Breast epithelium (tissue), 4 donors: ENCODE data around the gene KCNA2. TPM values are rescaled to one million over a fixed set of nuclear protein-coding genes. Genes with fewer than 3 reads are reported as not detected.

Source experiments
- DNase-seq, 2 donors: peaks; one replicate each; pipeline ENCODE4 v3.0.0-alpha.2; 2019; ENCODE audit warnings: low spot score in 2 of 2
- H3K27ac ChIP-seq, 2 donors: fragments of 200-600 bp; sonication (generic) in 1 of 2; one replicate each; pipeline ENCODE4 v1.5.1; 2016 to 2019; ENCODE audit warnings: mild to moderate bottlenecking in 1 of 2
- H3K27me3 ChIP-seq, 2 donors: fragments of 200-600 bp; sonication (generic) in 1 of 2; one replicate each; pipeline versions ENCODE4 v1.5.1 to v1.6.0; 2017 to 2019; ENCODE audit warnings: control low read depth in 1 of 2, mild to moderate bottlenecking in 1 of 2
- H3K36me3 ChIP-seq: fragments of 200-600 bp; one replicate; pipeline ENCODE4 v1.5.1; 2019
- H3K4me1 ChIP-seq, 2 donors: fragments of 200-600 bp; sonication (generic); one replicate each; pipeline ENCODE4 v1.5.1; 2016 to 2019; ENCODE audit warnings: control low read depth in 1 of 2
- H3K4me3 ChIP-seq, 3 donors: fragments of 200-600 bp; sonication (generic); 1 replicate in 2 of 3; 2 replicates in 1 of 3; pipeline ENCODE4 v1.5.1; 2016 to 2019; ENCODE audit warnings: mild to moderate bottlenecking in 3 of 3, moderate library complexity in 2 of 3
- H3K9me3 ChIP-seq, 2 donors: fragments of 200-600 bp; sonication (generic) in 1 of 2; one replicate each; pipeline ENCODE4 v1.5.1; 2016 to 2019; ENCODE audit warnings: control low read depth in 1 of 2
- CTCF ChIP-seq, 3 donors: fragments of 450-650 bp; IDR thresholded peaks; one replicate each; pipeline ENCODE4 v1.5.1; 2016 to 2017; ENCODE audit warnings: antibody characterized with exemption in 3 of 3, mild to moderate bottlenecking in 3 of 3, moderate library complexity in 3 of 3
- POLR2A ChIP-seq: fragments of 450-650 bp; IDR thresholded peaks from one replicate; pipeline ENCODE4 v1.6.1; 2016; ENCODE audit warnings: antibody characterized with exemption, mild to moderate bottlenecking, moderate library complexity
- POLR2AphosphoS5 ChIP-seq, 3 donors: sonication (generic); formaldehyde crosslinking; IDR thresholded peaks; one replicate each; pipeline ENCODE4 v1.6.1; 2017; ENCODE audit warnings: antibody characterized with exemption in 3 of 3
- intact Hi-C: fragments of 100-400 bp; cut with DNase I; formaldehyde crosslinking; loops from one replicate; pipeline ENCODE4 v1.15.1; 2023; ENCODE audit warnings: low total_unique reads
- total RNA-seq, 3 donors: library from RNA; depleted of rRNA; stranded (reverse); fragments of >200 nt; gene quantifications; one replicate each; pipeline ENCODE4 v1.1.0, GENCODE V29; 2016

The KCNA2 gene
- total RNA-seq, 3 donors from 2014 or later: 0.33 to 13.8 (median 0.59) TPM

- Histone ChIP-seq H3K9me3 (no peaks in the 10 kb centered on the region), H3K4me3 (no peak overlapping the region), H3K27ac (no peak overlapping the region), H3K36me3 (no peaks in the 10 kb centered on the region), H3K4me1 (no peaks in the 10 kb centered on the region), H3K27me3 (no peaks in the 10 kb centered on the region)
- TF ChIP-seq CTCF (IDR thresholded peaks at IDR 0.05) (no peak), POLR2AphosphoS5 (IDR thresholded peaks at IDR 0.05) (no peak), POLR2A (no peak)
- DNase-seq: no peak
- intact Hi-C loops: loop anchor here (5.0 kb wide), 1 partner anchor 134 kb away; no protein-coding TSS in a partner anchor
Measured at GRCh38 chr1:110638058-110638457, 31.9 kb upstream of the KCNA2 start.

DNA sequence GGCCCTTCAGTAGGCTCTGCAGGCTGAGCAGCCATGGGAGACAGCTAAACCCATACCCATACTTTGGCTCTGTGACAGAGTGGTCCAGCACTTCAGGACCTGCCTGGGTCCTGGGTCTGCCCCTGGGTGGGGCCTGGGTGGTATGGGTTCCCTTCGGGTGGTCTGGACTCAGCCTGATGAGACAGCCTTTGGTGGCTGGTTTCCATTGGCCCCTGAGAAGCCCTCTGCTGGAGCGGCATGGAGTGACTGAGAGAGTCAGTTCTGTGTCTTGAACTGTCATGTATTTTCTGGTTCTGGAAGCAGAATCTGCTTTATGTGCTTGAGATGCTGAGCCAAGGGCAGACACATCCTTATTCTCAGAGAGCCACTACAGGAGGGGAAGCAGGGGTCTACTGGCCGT is 31.3 kb upstream of the KCNA2 start:
- H3K27ac ChIP-seq: no peak overlapping the region
- H3K4me3 ChIP-seq: no peak overlapping the region

DNA sequence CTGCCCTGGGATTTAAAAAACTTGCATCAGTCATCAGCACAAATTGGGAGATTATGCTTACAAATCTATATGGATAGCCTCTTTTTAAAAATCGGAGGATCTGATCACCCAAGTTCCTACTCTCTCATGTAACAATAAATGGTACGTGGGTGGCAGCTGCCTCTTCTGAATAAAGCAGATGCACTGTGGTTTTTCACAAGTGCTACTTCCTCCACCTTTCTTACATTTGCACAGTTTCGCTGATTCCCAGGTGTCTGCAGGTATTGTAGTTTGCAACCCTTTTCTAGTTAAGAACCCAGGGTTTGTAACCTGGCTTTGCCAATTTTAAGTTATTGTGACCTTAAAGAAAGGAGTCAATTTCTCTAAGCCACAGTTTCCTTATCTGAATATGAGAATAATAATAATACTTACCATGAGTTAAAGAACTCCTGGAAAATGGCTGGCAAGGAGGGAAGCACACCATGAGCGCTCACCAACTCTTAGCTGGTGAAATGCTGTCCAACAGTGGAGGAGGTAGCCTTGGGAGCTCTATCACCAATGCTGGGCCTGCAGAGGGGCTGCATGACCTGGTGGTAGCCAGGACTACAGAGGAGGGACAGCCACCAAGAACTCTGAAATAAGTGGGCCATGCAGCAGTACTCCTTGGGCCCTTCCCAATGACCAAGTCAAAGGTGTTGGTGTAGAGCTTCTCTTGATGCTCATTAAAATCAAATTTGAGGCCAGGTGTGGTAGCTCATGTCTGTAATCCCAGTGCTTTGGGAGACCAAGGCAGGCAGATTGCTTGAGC is 30.2 kb upstream of the KCNA2 start:
- TF ChIP-seq CTCF (IDR thresholded peaks at IDR 0.05): no peak
- TF ChIP-seq POLR2A: no peak
- TF ChIP-seq POLR2AphosphoS5 (IDR thresholded peaks at IDR 0.05): no peak
- Histone ChIP-seq H3K36me3 (no peaks in the 10 kb centered on the region), H3K4me1 (no peaks in the 10 kb centered on the region), H3K9me3 (no peaks in the 10 kb centered on the region), H3K27ac (no peak overlapping the region), H3K4me3 (no peak overlapping the region), H3K27me3 (no peaks in the 10 kb centered on the region)
- intact Hi-C loops: loop anchor here (5.0 kb wide), 1 partner anchor 136 kb away; no protein-coding TSS in a partner anchor
- DNase-seq: no peak

More for the DNA sequence above, 31.3 kb upstream of the KCNA2 start:
- Histone ChIP-seq H3K36me3 (no peaks in the 10 kb centered on the region), H3K9me3 (no peaks in the 10 kb centered on the region), H3K4me1 (no peaks in the 10 kb centered on the region), H3K27me3 (no peaks in the 10 kb centered on the region)
- TF ChIP-seq POLR2AphosphoS5 (IDR thresholded peaks at IDR 0.05) (no peak), CTCF (IDR thresholded peaks at IDR 0.05) (no peak), POLR2A (no peak)
- no peak for DNase-seq
- intact Hi-C loops: loop anchor here (5.0 kb wide), 1 partner anchor 135 kb away; no protein-coding TSS in a partner anchor

GRCh38 chr1:110635434-110635833 is 29.3 kb upstream of the KCNA2 start:
- no peaks in the 10 kb centered on the region for H3K36me3 ChIP-seq
- H3K27ac ChIP-seq: no peak overlapping the region
- H3K4me3 ChIP-seq: no peak overlapping the region
- no peaks in the 10 kb centered on the region for H3K4me1 ChIP-seq
- intact Hi-C loops: loop anchor here (5.0 kb wide), 1 partner anchor 137 kb away; no protein-coding TSS in a partner anchor
- TF ChIP-seq POLR2A: no peak
- TF ChIP-seq CTCF (IDR thresholded peaks at IDR 0.05): no peak
- no peak for TF ChIP-seq POLR2AphosphoS5 (IDR thresholded peaks at IDR 0.05)
- no peaks in the 10 kb centered on the region for H3K9me3 ChIP-seq
- DNase-seq: no peak
- H3K27me3 ChIP-seq: no peaks in the 10 kb centered on the region
